SK-N-SH treated with all-trans-retinoic acid at 6 μM for 48 hours (cell line): Measurements from ENCODE around the gene NEGR1.
A peak's percentile ranks its signal among the peaks of the same experiment; 100 is the strongest.

ENCODE experiments used
- ATAC-seq: fragments of 200-7000 bp; cut with Tn5 transposase; 3 replicates; pipeline ENCODE4 v1.9.1; 2020; ENCODE audit warnings: mild to moderate bottlenecking, moderate library complexity
- ARNTL ChIP-seq: fragments of 450-650 bp; formaldehyde crosslinking; IDR thresholded peaks from 2 replicates; pipeline ENCODE4 v1.5.0; 2020; ENCODE audit warnings: low read depth, mild to moderate bottlenecking, moderate library complexity, borderline replicate concordance
- BACH2 ChIP-seq: fragments of 250-450 bp; sonication (Bioruptor Pico); IDR thresholded peaks from 2 replicates; pipeline ENCODE4 v1.9.0; 2021; ENCODE audit warnings: mild to moderate bottlenecking, borderline replicate concordance
- ESRRG ChIP-seq: fragments of 250-450 bp; sonication (Bioruptor Pico); IDR thresholded peaks from 2 replicates; pipeline ENCODE4 v1.6.1; 2021; ENCODE audit warnings: mild to moderate bottlenecking
- GLIS3 ChIP-seq: fragments of 250-450 bp; sonication (Bioruptor Pico); IDR thresholded peaks from 2 replicates; pipeline ENCODE4 v1.5.0; 2020; ENCODE audit warnings: mild to moderate bottlenecking, moderate library complexity
- ISL1 ChIP-seq: fragments of 250-450 bp; sonication (Bioruptor Pico); IDR thresholded peaks from 2 replicates; pipeline ENCODE4 v2.1.2; 2022; ENCODE audit warnings: mild to moderate bottlenecking, moderate library complexity
- OSR1 ChIP-seq: fragments of 250-450 bp; sonication (Bioruptor Pico); IDR thresholded peaks from 2 replicates; pipeline ENCODE4 v1.8.0; 2022; ENCODE audit warnings: moderate library complexity, mild to moderate bottlenecking, inconsistent platforms
- PATZ1 ChIP-seq: fragments of 250-450 bp; sonication (Bioruptor Pico); IDR thresholded peaks from 2 replicates; pipeline ENCODE4 v1.8.0; 2020; ENCODE audit warnings: mild to moderate bottlenecking, moderate library complexity, borderline replicate concordance
- PPARA ChIP-seq: fragments of 250-450 bp; sonication (Bioruptor Pico); IDR thresholded peaks from 2 replicates; pipeline ENCODE4 v1.5.0; 2020; ENCODE audit warnings: mild to moderate bottlenecking, borderline replicate concordance
- RARB ChIP-seq: fragments of 250-450 bp; sonication (Bioruptor Pico); IDR thresholded peaks from 2 replicates; pipeline ENCODE4 v1.8.0; 2021; ENCODE audit warnings: mild to moderate bottlenecking, moderate library complexity
- SNAI2 ChIP-seq: fragments of 250-450 bp; sonication (Bioruptor Pico); IDR thresholded peaks from 2 replicates; pipeline ENCODE4 v1.5.0; 2020; ENCODE audit warnings: mild to moderate bottlenecking, moderate library complexity
- TCF4 ChIP-seq: fragments of 250-450 bp; sonication (Bioruptor Pico); IDR thresholded peaks from 2 replicates; pipeline ENCODE4 v1.8.0; 2021; ENCODE audit warnings: mild to moderate bottlenecking, moderate library complexity, borderline replicate concordance
- ZC3H10 ChIP-seq: fragments of 250-450 bp; sonication (Bioruptor Pico); IDR thresholded peaks from 2 replicates; pipeline ENCODE4 v1.5.1; 2021; ENCODE audit warnings: mild to moderate bottlenecking, moderate library complexity
- ZFP3 ChIP-seq: fragments of 250-450 bp; sonication (Bioruptor Pico); IDR thresholded peaks from 2 replicates; pipeline ENCODE4 v1.5.0; 2020; ENCODE audit warnings: mild to moderate bottlenecking, moderate library complexity
- ZFP30 ChIP-seq: fragments of 450-650 bp; formaldehyde crosslinking; IDR thresholded peaks from 2 replicates; pipeline ENCODE4 v1.5.0; 2022; ENCODE audit warnings: mild to moderate bottlenecking, moderate library complexity
- ZNF565 ChIP-seq: fragments of 450-650 bp; formaldehyde crosslinking; conservative IDR thresholded peaks from 2 replicates; pipeline ENCODE4 v1.5.0; 2020; ENCODE audit warnings: low read depth, mild to moderate bottlenecking, moderate library complexity
- ZNF70 ChIP-seq: fragments of 450-650 bp; formaldehyde crosslinking; IDR thresholded peaks from 2 replicates; pipeline ENCODE4 v1.5.0; 2020; ENCODE audit warnings: mild to moderate bottlenecking, moderate library complexity
- ZNF8 ChIP-seq: fragments of 450-650 bp; formaldehyde crosslinking; IDR thresholded peaks from 2 replicates; pipeline ENCODE4 v1.5.0; 2020; ENCODE audit warnings: mild to moderate bottlenecking, moderate library complexity
- TF ChIP-seq, protein P1 (sequence below): fragments of 250-450 bp; sonication (Bioruptor Pico); IDR thresholded peaks from 2 replicates; pipeline ENCODE4 v1.8.0; 2021; ENCODE audit warnings: low read depth, mild to moderate bottlenecking, moderate library complexity, borderline replicate concordance
- TF ChIP-seq, protein P2 (sequence below): fragments of 250-450 bp; sonication (Bioruptor Pico); IDR thresholded peaks from 2 replicates; pipeline ENCODE4 v1.5.0; 2020; ENCODE audit warnings: mild to moderate bottlenecking, moderate library complexity
- TF ChIP-seq, protein P3 (sequence below): fragments of 250-450 bp; sonication (Bioruptor Pico); IDR thresholded peaks from 2 replicates; pipeline ENCODE4 v1.5.1; 2020; ENCODE audit warnings: low read depth, mild to moderate bottlenecking, moderate library complexity
- TF ChIP-seq, protein P4 (sequence below): fragments of 250-450 bp; sonication (Bioruptor Pico); IDR thresholded peaks from 2 replicates; pipeline ENCODE4 v1.5.1; 2021; ENCODE audit warnings: mild to moderate bottlenecking, moderate library complexity

Gene NEGR1

GRCh38 chr1:72324451-72324850 is 42.1 kb upstream of the NEGR1 start (continued):
- TF ChIP-seq PATZ1 (CRISPR knock-in tag) (no peak), SNAI2 (CRISPR knock-in tag) (no peak), ISL1 (CRISPR knock-in tag) (no peak), ESRRG (CRISPR knock-in tag) (no peak), ZFP30 (CRISPR knock-in tag) (no peak), ZC3H10 (CRISPR knock-in tag) (no peak), RARB (CRISPR knock-in tag) (no peak), BACH2 (CRISPR knock-in tag) (no peak), ZFP3 (CRISPR knock-in tag) (no peak), ZNF70 (no peak), ZNF565 (no peak)

- no peak for ATAC-seq
- TF ChIP-seq, protein P1, sequence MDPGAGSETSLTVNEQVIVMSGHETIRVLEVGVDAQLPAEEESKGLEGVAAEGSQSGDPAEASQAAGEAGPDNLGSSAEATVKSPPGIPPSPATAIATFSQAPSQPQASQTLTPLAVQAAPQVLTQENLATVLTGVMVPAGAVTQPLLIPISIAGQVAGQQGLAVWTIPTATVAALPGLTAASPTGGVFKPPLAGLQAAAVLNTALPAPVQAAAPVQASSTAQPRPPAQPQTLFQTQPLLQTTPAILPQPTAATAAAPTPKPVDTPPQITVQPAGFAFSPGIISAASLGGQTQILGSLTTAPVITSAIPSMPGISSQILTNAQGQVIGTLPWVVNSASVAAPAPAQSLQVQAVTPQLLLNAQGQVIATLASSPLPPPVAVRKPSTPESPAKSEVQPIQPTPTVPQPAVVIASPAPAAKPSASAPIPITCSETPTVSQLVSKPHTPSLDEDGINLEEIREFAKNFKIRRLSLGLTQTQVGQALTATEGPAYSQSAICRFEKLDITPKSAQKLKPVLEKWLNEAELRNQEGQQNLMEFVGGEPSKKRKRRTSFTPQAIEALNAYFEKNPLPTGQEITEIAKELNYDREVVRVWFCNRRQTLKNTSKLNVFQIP (CRISPR knock-in tag), result no peak
- TF ChIP-seq, all 23 proteins: peak for 0
Measured at GRCh38 chr1:72322910-72323309, 40.6 kb upstream of the NEGR1 start.

DNA sequence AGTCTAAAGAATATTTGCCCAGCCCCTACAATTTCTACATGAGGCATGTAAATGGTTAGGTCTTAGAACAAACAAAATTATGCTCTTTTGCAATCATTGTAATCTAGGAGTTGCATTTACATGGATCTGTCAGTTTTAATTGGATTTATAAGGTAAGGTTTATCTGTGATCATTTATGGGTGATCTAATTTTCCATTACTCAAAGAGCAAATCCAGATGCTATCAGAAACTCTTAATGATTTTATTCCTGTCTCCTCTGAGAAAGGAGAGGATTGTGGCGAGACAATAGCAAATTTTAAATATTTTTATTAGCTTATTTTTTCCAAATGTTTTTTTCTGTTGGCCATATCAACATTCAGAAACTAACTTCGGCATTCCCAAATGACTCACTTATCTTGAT is 14.2 kb upstream of the NEGR1 start:
- no peak for TF ChIP-seq ESRRG (CRISPR knock-in tag)
- TF ChIP-seq, protein P2, sequence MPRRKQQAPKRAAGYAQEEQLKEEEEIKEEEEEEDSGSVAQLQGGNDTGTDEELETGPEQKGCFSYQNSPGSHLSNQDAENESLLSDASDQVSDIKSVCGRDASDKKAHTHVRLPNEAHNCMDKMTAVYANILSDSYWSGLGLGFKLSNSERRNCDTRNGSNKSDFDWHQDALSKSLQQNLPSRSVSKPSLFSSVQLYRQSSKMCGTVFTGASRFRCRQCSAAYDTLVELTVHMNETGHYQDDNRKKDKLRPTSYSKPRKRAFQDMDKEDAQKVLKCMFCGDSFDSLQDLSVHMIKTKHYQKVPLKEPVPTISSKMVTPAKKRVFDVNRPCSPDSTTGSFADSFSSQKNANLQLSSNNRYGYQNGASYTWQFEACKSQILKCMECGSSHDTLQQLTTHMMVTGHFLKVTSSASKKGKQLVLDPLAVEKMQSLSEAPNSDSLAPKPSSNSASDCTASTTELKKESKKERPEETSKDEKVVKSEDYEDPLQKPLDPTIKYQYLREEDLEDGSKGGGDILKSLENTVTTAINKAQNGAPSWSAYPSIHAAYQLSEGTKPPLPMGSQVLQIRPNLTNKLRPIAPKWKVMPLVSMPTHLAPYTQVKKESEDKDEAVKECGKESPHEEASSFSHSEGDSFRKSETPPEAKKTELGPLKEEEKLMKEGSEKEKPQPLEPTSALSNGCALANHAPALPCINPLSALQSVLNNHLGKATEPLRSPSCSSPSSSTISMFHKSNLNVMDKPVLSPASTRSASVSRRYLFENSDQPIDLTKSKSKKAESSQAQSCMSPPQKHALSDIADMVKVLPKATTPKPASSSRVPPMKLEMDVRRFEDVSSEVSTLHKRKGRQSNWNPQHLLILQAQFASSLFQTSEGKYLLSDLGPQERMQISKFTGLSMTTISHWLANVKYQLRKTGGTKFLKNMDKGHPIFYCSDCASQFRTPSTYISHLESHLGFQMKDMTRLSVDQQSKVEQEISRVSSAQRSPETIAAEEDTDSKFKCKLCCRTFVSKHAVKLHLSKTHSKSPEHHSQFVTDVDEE (CRISPR knock-in tag), result peak; percentile 75; the same call in 1 of the 2 replicates
- no peak for TF ChIP-seq OSR1
- TF ChIP-seq, protein P3, sequence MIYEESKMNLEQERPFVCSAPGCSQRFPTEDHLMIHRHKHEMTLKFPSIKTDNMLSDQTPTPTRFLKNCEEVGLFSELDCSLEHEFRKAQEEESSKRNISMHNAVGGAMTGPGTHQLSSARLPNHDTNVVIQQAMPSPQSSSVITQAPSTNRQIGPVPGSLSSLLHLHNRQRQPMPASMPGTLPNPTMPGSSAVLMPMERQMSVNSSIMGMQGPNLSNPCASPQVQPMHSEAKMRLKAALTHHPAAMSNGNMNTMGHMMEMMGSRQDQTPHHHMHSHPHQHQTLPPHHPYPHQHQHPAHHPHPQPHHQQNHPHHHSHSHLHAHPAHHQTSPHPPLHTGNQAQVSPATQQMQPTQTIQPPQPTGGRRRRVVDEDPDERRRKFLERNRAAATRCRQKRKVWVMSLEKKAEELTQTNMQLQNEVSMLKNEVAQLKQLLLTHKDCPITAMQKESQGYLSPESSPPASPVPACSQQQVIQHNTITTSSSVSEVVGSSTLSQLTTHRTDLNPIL (CRISPR knock-in tag), result peak; percentile 62; the same call in 1 of the 2 replicates
- no peak; the same call in 1 of the 2 replicates for TF ChIP-seq ZNF8 (CRISPR knock-in tag)
- TF ChIP-seq ARNTL, result no peak
- no peak for TF ChIP-seq ZFP30 (CRISPR knock-in tag)
- TF ChIP-seq ZNF565, result no peak
- TF ChIP-seq, protein P4, sequence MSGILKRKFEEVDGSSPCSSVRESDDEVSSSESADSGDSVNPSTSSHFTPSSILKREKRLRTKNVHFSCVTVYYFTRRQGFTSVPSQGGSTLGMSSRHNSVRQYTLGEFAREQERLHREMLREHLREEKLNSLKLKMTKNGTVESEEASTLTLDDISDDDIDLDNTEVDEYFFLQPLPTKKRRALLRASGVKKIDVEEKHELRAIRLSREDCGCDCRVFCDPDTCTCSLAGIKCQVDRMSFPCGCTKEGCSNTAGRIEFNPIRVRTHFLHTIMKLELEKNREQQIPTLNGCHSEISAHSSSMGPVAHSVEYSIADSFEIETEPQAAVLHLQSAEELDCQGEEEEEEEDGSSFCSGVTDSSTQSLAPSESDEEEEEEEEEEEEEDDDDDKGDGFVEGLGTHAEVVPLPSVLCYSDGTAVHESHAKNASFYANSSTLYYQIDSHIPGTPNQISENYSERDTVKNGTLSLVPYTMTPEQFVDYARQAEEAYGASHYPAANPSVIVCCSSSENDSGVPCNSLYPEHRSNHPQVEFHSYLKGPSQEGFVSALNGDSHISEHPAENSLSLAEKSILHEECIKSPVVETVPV (CRISPR knock-in tag), result 0 out of 2 replicates have a peak, but pooled peaks have one; percentile 50
- peak; percentile 89 for TF ChIP-seq ISL1 (CRISPR knock-in tag)
- TF ChIP-seq TCF4, result peak; percentile 77; the same call in 1 of the 2 replicates
- ATAC-seq, result 0 out of 3 replicates have a peak, but pooled peaks have one; percentile 16

DNA sequence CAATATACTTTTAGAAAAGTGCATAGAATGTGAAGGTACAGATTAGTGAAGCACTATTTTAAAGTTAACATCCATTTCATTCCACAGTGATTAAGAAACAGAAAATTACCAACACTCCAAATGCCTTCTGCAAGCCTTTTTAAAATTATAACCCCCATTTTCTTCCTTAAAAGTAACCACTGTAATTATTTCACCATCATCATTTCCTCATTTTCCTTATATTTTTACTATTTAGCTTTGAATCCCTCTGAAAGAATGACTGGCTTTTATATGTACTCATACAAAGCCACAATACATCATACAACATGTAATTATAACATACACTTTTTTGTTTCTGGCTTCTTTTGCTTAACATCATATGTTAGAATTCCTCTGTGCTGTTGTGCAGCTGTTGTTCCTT is 6.5 kb upstream of the NEGR1 start:
- no peak for ATAC-seq
- TF ChIP-seq PATZ1 (CRISPR knock-in tag) (no peak), GLIS3 (no peak), ZNF565 (no peak), ZFP30 (CRISPR knock-in tag) (no peak), PPARA (CRISPR knock-in tag) (no peak), ZNF8 (CRISPR knock-in tag) (no peak), ISL1 (CRISPR knock-in tag) (no peak), RARB (CRISPR knock-in tag) (no peak), SNAI2 (CRISPR knock-in tag) (no peak), ZC3H10 (CRISPR knock-in tag) (no peak), BACH2 (CRISPR knock-in tag) (no peak)
- TF ChIP-seq, protein P1 (CRISPR knock-in tag), result no peak
- TF ChIP-seq, protein P3 (CRISPR knock-in tag), result no peak
